Measurements from ENCODE around the gene KCNQ5.

KCNQ5 gene

DNA sequence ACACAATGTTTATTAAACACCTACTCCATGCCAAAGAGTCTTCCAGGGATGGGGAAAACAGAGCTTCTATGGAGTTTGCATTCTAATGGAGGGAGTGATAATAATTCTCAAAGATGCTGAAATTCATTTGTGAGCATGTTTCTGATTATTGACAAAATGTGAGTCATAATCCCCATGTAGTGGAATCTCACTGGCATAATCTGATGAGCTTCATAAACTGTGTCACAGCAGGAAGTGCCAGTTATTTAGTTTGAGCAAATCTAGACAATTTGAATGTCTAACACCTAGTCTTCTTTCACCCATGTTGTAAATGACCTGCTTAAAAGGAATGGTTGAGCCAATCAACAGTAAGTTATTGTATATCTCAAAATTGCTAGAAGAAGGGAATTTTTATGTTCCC is 95.1 kb downstream of the KCNQ5 start:
- no peak overlapping the region for H3K27ac ChIP-seq
- H3K4me3 ChIP-seq (ENCODE audit: low read depth, low read length) = no peak overlapping the region
- no peak for DNase-seq
- TF ChIP-seq, protein P1, sequence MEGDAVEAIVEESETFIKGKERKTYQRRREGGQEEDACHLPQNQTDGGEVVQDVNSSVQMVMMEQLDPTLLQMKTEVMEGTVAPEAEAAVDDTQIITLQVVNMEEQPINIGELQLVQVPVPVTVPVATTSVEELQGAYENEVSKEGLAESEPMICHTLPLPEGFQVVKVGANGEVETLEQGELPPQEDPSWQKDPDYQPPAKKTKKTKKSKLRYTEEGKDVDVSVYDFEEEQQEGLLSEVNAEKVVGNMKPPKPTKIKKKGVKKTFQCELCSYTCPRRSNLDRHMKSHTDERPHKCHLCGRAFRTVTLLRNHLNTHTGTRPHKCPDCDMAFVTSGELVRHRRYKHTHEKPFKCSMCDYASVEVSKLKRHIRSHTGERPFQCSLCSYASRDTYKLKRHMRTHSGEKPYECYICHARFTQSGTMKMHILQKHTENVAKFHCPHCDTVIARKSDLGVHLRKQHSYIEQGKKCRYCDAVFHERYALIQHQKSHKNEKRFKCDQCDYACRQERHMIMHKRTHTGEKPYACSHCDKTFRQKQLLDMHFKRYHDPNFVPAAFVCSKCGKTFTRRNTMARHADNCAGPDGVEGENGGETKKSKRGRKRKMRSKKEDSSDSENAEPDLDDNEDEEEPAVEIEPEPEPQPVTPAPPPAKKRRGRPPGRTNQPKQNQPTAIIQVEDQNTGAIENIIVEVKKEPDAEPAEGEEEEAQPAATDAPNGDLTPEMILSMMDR (IDR thresholded peaks at IDR 0.05; ENCODE audit: low read depth, low read length) = no peak
- no peaks in the 10 kb centered on the region for H3K27me3 ChIP-seq (ENCODE audit: insufficient read depth, low read depth, severe bottlenecking)
- H3K9me3 ChIP-seq (ENCODE audit: severe bottlenecking) = no peaks in the 10 kb centered on the region
- H3K36me3 ChIP-seq = no peaks in the 10 kb centered on the region

GRCh38 chr6:72720464-72720863 is 98.6 kb downstream of the KCNQ5 start:
- Histone ChIP-seq H3K27ac (no peak overlapping the region), H3K27me3 (ENCODE audit: insufficient read depth, low read depth, severe bottlenecking) (no peaks in the 10 kb centered on the region), H3K4me3 (ENCODE audit: low read depth, low read length) (no peak overlapping the region), H3K9me3 (ENCODE audit: severe bottlenecking) (no peaks in the 10 kb centered on the region), H3K36me3 (no peaks in the 10 kb centered on the region)
- TF ChIP-seq, protein P1 (IDR thresholded peaks at IDR 0.05; ENCODE audit: low read depth, low read length) = no peak
- DNase-seq = no peak

- Histone ChIP-seq H3K27ac (no peak overlapping the region), H3K36me3 (no peaks in the 10 kb centered on the region), H3K9me3 (ENCODE audit: severe bottlenecking) (no peaks in the 10 kb centered on the region), H3K27me3 (ENCODE audit: insufficient read depth, low read depth, severe bottlenecking) (no peaks in the 10 kb centered on the region), H3K4me3 (ENCODE audit: low read depth, low read length) (no peak overlapping the region)
- TF ChIP-seq, protein P1 (IDR thresholded peaks at IDR 0.05; ENCODE audit: low read depth, low read length) = no peak
- no peak for DNase-seq
Observed at GRCh38 chr6:72721346-72721745, 99.5 kb downstream of the KCNQ5 start.

- no peak overlapping the region for H3K4me3 ChIP-seq (ENCODE audit: low read depth, low read length)
- H3K9me3 ChIP-seq (ENCODE audit: severe bottlenecking) = peaks cover 4% of the 10 kb centered on the region
- TF ChIP-seq, protein P1 (IDR thresholded peaks at IDR 0.05; ENCODE audit: low read depth, low read length) = no peak
- H3K27ac ChIP-seq = no peak overlapping the region
- DNase-seq = no peak
- H3K36me3 ChIP-seq = peaks cover 2% of the 10 kb centered on the region; the same call in 1 of the 2 replicates
- H3K27me3 ChIP-seq (ENCODE audit: insufficient read depth, low read depth, severe bottlenecking) = no peaks in the 10 kb centered on the region
Observed at GRCh38 chr6:72724545-72724944, 102.7 kb downstream of the KCNQ5 start.

GRCh38 chr6:72728706-72729343 is 107.0 kb downstream of the KCNQ5 start:
- TF ChIP-seq, protein P1 (IDR thresholded peaks at IDR 0.05; ENCODE audit: low read depth, low read length) = no peak
- Histone ChIP-seq H3K36me3 (peaks cover 2% of the 10 kb centered on the region; the same call in 1 of the 2 replicates), H3K27me3 (ENCODE audit: insufficient read depth, low read depth, severe bottlenecking) (no peaks in the 10 kb centered on the region), H3K9me3 (ENCODE audit: severe bottlenecking) (peaks cover 4% of the 10 kb centered on the region), H3K4me3 (ENCODE audit: low read depth, low read length) (no peak overlapping the region), H3K27ac (no peak overlapping the region)
- DNase-seq = no peak

DNA sequence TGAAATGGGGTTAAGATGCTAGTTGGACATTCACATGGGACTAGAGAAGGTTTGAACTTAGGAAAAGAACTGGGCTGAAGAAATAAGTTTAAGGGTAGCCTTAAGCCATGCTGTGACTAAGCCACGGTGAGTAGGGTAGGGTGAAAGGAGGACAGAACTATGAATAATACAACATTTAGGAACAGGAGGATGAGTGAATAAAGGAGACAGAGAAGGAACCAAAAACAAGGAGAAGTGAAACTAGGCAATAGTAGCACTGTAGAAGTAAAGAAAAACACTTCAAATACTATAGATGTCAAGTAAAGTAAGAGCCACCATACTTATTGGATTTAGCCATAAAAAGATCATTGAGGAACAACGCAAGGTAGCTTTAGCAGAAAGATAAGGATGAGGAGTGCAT is 111.2 kb downstream of the KCNQ5 start:
- no peaks in the 10 kb centered on the region; the same call in 1 of the 2 replicates for H3K36me3 ChIP-seq
- no peak for DNase-seq
- H3K27ac ChIP-seq = no peak overlapping the region
- TF ChIP-seq, protein P1 (IDR thresholded peaks at IDR 0.05; ENCODE audit: low read depth, low read length) = no peak
- H3K27me3 ChIP-seq (ENCODE audit: insufficient read depth, low read depth, severe bottlenecking) = no peaks in the 10 kb centered on the region
- H3K9me3 ChIP-seq (ENCODE audit: severe bottlenecking) = peaks cover 4% of the 10 kb centered on the region
- no peak overlapping the region for H3K4me3 ChIP-seq (ENCODE audit: low read depth, low read length)
